Urinary bladder (tissue), 4 donors: ENCODE measurements around the gene ADAMTS14. TPM values are rescaled to one million over a fixed set of nuclear protein-coding genes. Genes with fewer than 3 reads are reported as not detected.
"Not testable (repeated sequence)": the region's sequence is repeated elsewhere in the genome, so short reads cannot be mapped to it uniquely, and the experiment has no call there.

Source experiments
- DNase-seq: peaks from one replicate; pipeline ENCODE4 v3.0.0-alpha.2; 2015; ENCODE audit errors: extremely low spot score
- H3K27ac ChIP-seq: one replicate; pipeline ENCODE4 v1.5.1; 2013; ENCODE audit warnings: low read depth, mild to moderate bottlenecking, moderate library complexity
- H3K36me3 ChIP-seq: one replicate; pipeline ENCODE4 v1.6.1; 2013; ENCODE audit warnings: mild to moderate bottlenecking, moderate library complexity; ENCODE audit not compliant: insufficient read depth
- H3K4me1 ChIP-seq: one replicate; pipeline ENCODE4 v1.6.1; 2013; ENCODE audit warnings: mild to moderate bottlenecking, moderate library complexity; ENCODE audit not compliant: insufficient read depth
- H3K4me3 ChIP-seq: one replicate; pipeline ENCODE4 v1.5.1; 2013; ENCODE audit warnings: low read depth, low read length
- WGBS: extraction: QIAGEN DNeasy Blood & Tissue Kit; methylation state at CpG from one replicate; pipeline ENCODE4 v1.1.7; 2013; 5-methylcytosine and 5-hydroxymethylcytosine counted together
- polyA plus RNA-seq: library from polyadenylated mRNA; stranded (reverse); fragments of 200-250 nt; gene quantifications from one replicate; pipeline ENCODE4 v1.2.3, GENCODE V29; 2013
- total RNA-seq: library from RNA; depleted of rRNA; stranded (reverse); fragments of >200 nt; gene quantifications from one replicate; pipeline ENCODE4 v1.2.3, GENCODE V29; 2014
- donor health status: healthy with polysubstance abuse.
- donor health status: healthy.

ADAMTS14 gene
- total and polyA plus RNA-seq, 2 donors, result 0.46 to 13.7 TPM

DNA sequence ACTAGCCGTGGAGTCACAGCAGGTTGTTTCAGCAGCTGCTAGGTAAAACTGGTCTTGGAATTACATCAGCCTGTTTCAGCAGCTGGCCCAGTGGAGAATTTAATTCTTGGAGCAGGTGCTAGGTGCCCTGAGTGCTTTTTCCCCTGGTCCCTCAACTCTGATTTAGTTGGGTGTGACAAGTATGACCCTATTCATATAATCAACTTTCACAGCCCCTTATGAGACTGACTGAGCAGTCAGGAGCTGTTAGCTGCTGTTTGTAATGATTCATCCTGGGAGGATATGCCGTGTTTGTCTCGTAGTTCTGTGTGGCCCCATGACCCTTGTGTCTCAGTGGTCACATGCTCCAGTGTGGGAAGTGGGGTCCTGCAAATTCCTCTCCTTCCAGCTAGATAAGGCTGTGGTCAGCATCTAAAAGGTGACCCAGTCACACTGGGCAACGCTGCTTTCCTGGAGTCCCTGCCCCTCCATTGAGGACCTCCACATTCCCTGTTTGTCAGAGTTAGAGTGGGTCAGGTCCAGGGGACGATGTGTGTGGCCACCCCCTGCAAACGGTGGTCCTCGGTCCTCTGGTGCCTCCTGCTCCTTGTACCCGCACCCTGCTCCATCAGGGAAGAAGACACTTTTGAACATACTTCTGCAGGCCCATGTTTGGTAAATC is 84.5 kb downstream of the ADAMTS14 start:
- DNase-seq, result no peak
- Histone ChIP-seq H3K36me3 (no peaks in the 10 kb centered on the region), H3K4me1 (no peaks in the 10 kb centered on the region), H3K27ac (no peak overlapping the region), H3K4me3 (no peak overlapping the region)
- WGBS, result 83% methylated on average over 8 of the region's 8 CpGs

DNA sequence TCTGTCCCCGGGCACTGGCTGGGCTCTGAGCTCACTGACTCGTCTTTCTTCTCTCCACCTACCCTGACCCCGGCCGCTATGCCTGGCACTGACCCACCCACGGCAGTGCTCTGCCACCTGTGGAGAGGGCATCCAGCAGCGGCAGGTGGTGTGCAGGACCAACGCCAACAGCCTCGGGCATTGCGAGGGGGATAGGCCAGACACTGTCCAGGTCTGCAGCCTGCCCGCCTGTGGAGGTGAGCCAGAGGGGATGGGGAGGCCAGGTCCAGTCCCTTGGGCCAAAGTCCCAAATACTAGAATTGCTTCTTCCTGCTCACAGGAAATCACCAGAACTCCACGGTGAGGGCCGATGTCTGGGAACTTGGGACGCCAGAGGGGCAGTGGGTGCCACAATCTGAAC is 85.5 kb downstream of the ADAMTS14 start:
- DNase-seq, result no peak
- WGBS, result 83% methylated on average over 13 of the region's 13 CpGs
- Histone ChIP-seq H3K36me3 (no peaks in the 10 kb centered on the region), H3K27ac (no peak overlapping the region), H3K4me3 (no peak overlapping the region), H3K4me1 (no peaks in the 10 kb centered on the region)

DNA sequence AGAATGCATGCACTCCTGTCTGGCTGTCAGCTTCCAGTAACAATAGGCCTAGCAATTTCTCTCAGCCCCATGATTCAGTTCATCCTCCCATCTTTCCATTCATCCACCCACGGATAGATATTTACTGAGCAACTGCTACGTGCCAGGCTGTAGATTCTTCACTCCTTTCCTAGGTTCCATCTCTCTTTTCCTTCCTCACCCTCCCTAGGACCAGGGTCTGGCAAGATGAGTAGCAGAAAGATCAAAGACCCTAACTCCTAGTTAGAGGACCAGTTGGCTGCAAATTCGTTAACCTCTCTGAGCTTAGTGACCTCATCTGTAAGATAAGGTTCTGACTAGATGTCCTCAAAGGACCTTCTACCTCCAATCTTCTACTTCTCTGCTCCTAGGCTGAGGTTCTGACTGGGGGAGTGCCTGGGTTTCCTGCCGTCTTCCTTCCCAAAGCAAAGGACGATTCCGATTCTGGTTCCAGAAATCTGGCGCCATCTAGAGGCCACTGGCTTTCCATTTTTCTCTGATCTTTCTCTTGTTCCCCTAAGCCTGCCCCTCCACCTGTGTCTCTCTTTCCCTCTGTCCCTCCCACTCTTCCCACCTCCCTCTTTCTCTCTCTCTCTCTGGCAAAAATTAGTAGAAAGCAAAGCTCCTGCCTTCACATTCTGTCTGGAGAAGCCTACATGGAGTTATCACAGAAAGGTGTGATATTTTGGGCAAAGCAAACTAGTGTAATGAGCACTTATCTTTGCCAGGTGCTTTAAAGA is 86.6 kb downstream of the ADAMTS14 start:
- no peaks in the 10 kb centered on the region for H3K4me1 ChIP-seq
- no peak overlapping the region for H3K27ac ChIP-seq
- no peak overlapping the region for H3K4me3 ChIP-seq
- H3K36me3 ChIP-seq, result no peaks in the 10 kb centered on the region
- peak; percentile 61 for DNase-seq
- WGBS, result 25% methylated on average over 7 of the region's 7 CpGs

DNA sequence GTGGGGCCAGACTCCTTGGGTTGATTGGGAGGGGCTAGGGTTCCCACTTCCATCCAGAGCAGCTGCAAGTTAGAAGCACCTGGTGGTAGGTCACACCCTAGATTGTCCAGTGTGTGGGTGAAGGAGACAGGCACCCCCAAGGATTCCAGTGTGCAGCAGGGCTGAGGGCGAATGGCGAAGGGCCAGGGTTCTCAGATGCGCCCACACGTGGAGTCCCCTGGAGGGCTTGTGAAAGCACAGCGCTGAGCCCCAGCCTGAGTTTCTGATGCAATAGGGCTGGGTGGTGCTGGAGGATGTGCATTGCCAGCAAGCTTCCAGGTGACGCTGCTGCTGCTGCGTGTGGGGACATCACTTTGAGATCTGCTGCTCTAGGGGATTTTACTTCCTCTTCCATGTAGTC is 87.5 kb downstream of the ADAMTS14 start:
- no peak for DNase-seq
- 61% methylated on average over 7 of the region's 7 CpGs for WGBS
- H3K27ac ChIP-seq, result no peak overlapping the region

DNA sequence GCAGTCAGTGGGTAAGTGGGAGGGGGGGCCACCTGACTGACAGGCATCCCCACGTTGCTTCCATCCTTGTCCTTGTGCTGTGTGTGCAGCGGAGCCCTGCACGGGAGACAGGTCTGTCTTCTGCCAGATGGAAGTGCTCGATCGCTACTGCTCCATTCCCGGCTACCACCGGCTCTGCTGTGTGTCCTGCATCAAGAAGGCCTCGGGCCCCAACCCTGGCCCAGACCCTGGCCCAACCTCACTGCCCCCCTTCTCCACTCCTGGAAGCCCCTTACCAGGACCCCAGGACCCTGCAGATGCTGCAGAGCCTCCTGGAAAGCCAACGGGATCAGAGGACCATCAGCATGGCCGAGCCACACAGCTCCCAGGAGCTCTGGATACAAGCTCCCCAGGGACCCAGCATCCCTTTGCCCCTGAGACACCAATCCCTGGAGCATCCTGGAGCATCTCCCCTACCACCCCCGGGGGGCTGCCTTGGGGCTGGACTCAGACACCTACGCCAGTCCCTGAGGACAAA is 88.0 kb downstream of the ADAMTS14 start:
- H3K4me3 ChIP-seq, result no peak overlapping the region
- H3K4me1 ChIP-seq, result no peaks in the 10 kb centered on the region
- H3K27ac ChIP-seq, result no peak overlapping the region
- WGBS, result 70% methylated on average over 12 of the region's 12 CpGs
- DNase-seq, result no peak
- H3K36me3 ChIP-seq, result no peaks in the 10 kb centered on the region

More for the DNA sequence above, 87.5 kb downstream of the ADAMTS14 start:
- H3K4me3 ChIP-seq, result no peak overlapping the region
- H3K36me3 ChIP-seq, result no peaks in the 10 kb centered on the region
- H3K4me1 ChIP-seq, result no peaks in the 10 kb centered on the region

DNA sequence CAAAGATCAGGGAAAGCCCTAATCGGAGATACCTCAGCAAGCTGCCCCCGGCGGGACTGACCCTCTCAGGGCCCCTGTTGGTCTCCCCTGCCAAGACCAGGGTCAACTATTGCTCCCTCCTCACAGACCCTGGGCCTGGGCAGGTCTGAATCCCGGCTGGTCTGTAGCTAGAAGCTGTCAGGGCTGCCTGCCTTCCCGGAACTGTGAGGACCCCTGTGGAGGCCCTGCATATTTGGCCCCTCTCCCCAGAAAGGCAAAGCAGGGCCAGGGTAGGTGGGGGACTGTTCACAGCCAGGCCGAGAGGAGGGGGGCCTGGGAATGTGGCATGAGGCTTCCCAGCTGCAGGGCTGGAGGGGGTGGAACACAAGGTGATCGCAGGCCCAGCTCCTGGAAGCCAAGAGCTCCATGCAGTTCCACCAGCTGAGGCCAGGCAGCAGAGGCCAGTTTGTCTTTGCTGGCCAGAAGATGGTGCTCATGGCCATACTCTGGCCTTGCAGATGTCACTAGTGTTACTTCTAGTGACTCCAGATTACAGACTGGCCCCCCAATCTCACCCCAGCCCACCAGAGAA is 88.8 kb downstream of the ADAMTS14 start:
- 77% methylated on average over 7 of the region's 7 CpGs for WGBS

DNA sequence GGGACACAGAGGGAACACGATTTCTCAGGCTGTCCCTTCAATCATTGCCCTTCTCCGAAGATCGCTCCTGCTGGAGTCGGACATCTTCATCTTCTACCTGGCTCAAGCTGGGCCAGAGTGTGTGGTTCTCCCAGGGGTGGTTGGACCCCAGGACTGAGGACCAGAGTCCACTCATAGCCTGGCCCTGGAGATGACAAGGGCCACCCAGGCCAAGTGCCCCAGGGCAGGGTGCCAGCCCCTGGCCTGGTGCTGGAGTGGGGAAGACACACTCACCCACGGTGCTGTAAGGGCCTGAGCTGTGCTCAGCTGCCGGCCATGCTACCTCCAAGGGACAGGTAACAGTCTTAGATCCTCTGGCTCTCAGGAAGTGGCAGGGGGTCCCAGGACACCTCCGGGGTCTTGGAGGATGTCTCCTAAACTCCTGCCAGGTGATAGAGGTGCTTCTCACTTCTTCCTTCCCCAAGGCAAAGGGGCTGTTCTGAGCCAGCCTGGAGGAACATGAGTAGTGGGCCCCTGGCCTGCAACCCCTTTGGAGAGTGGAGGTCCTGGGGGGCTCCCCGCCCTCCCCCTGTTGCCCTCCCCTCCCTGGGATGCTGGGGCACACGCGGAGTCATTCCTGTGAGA is 89.5 kb downstream of the ADAMTS14 start:
- 85% methylated on average over 10 of the region's 10 CpGs for WGBS
- Histone ChIP-seq H3K27ac (no peak overlapping the region), H3K4me1 (no peaks in the 10 kb centered on the region), H3K36me3 (no peaks in the 10 kb centered on the region), H3K4me3 (no peak overlapping the region)
- no peak for DNase-seq

More for the DNA sequence above, 88.8 kb downstream of the ADAMTS14 start:
- no peak overlapping the region for H3K4me3 ChIP-seq
- DNase-seq, result peak; percentile 41
- H3K36me3 ChIP-seq, result no peaks in the 10 kb centered on the region
- H3K27ac ChIP-seq, result no peak overlapping the region
- H3K4me1 ChIP-seq, result no peaks in the 10 kb centered on the region

DNA sequence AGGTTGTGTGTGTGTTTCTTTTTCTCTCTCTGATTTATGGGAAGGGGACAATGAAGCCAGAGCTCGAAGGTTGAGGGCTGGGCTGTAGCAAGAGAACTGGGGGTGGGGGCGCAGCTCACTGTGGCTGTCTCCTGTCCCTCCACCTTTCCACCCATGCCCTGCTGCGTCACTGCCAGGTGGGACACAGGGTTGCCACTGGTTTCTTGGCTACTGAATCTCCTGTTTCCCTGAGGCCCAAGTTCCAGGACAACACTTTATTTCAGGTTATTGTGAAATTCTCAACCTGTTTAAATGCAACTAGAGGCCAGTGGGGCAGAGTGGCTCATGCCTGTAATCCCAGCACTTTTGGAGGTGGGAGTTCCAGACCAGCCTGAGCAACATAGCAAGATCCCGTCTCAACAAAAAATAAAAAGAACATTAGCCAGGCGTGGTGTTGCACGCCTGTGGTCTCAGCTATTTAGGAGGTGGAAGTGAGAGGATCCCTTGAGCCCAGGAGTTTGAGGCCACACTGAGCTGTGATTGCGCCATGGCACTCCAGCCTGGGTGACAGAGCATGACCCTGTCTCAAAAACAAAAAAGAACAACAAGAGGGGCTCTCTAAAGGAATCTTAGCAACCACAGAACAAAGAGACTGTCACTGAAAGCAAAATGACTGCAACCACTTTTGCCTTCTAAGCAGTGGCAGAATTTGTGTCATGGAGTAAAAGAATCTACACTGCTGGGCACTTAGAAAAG is 90.3 kb downstream of the ADAMTS14 start:
- Histone ChIP-seq H3K4me3 (no peak overlapping the region), H3K4me1 (no peaks in the 10 kb centered on the region), H3K36me3 (no peaks in the 10 kb centered on the region), H3K27ac (no peak overlapping the region)
- 89% methylated on average over 7 of the region's 7 CpGs for WGBS
- DNase-seq, result no peak

DNA sequence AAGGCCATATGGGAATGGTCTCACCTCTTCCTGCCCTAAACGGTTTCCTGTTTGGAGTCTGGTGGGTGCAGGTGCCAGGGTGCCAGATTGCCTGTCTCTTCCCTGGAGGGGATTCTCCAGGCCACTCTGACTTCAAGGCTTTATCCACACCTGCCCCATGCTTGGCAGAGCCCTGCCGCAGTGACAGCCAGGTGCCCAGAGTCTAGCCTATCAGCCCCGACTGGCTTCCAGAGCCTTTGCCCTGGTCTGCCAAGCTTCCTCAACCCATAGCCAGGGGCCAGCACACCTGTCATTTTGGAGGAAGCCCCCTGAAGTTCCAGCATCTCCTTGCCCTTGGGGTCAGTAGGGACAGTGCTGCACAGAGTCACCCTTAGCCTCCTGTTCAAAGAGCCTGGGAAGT is 91.3 kb downstream of the ADAMTS14 start:
- H3K27ac ChIP-seq, result no peak overlapping the region
- no peak for DNase-seq
- 70% methylated on average over 3 of the region's 3 CpGs for WGBS
- no peak overlapping the region for H3K4me3 ChIP-seq
- H3K36me3 ChIP-seq, result no peaks in the 10 kb centered on the region
- H3K4me1 ChIP-seq, result no peaks in the 10 kb centered on the region

DNA sequence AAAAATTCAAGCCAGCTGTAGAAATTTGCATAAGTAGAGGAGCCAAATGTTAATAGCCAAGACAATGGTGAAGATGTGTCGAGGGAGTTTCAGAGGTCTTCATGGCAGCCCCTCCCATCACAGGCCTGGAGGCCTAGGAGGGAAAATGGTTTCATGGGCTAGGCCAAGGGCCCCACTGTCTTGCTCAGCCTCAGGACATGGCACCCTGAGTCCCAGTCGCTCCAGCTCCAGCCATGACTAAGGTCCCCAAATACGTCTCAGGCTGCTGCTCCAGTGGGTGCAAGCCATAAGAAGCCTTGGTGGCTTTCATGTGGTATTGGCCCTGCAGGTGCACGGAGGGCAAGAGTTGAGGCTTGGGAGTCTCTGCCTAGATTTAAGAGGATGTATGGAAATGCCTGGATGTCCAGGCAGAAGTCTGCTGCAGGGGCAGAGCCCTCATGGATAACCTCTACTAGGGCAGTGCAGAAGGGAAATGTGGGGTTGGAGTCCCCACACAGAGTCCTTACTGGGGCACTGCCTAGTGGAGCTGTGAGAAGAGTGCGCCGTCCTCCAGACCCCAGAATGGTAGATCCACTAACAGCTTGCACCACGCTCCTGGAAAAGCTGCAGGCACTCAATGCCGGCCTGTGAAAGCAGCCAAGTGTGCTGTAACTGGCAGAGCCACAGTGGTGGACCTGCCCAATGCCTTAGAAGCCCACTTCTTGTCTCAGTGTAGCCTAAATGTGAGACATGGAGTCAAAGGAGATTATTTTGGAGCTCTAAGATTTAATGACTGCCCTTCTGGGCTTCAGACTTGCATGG is 93.7 kb downstream of the ADAMTS14 start:
- 96% methylated on average over 8 of the region's 8 CpGs for WGBS
- DNase-seq, result no peak
- Histone ChIP-seq H3K36me3 (no peaks in the 10 kb centered on the region), H3K4me1 (no peaks in the 10 kb centered on the region), H3K27ac (no peak overlapping the region), H3K4me3 (no peak overlapping the region)

DNA sequence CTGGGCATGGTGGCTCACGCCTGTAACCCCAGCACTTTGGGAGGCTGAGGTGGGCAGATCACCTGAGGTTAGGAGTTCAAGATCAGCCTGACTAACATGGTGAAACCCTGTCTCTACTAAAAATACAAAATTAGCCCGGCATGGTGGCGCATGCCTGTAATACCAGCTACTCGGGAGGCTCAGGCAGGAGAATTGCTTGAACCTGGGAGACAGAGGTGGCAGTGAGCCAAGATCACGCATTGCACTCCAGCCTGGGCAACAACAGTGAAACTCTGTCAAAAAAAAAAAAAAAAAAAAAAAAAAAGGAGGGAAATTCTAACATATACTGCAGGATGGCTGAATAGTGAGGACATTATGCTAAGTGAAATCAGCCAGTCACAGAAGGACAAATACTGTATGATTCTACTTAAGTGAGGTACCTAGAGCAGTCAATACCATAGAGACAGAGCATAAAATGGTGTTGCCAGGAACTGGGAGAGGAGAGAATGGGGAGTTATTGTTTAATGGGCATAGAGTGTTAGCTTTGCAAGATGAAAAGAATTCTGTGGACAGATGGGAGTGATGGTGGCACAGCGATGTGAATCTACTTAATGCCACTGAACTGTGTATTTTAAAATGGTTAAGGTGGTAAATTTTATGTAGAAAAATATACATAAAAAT is 95.8 kb downstream of the ADAMTS14 start:
- not testable (repeated sequence) for H3K27ac ChIP-seq, H3K36me3 ChIP-seq, H3K4me3 ChIP-seq, DNase-seq, H3K4me1 ChIP-seq
- 80% methylated on average over 6 of the region's 6 CpGs for WGBS

DNA sequence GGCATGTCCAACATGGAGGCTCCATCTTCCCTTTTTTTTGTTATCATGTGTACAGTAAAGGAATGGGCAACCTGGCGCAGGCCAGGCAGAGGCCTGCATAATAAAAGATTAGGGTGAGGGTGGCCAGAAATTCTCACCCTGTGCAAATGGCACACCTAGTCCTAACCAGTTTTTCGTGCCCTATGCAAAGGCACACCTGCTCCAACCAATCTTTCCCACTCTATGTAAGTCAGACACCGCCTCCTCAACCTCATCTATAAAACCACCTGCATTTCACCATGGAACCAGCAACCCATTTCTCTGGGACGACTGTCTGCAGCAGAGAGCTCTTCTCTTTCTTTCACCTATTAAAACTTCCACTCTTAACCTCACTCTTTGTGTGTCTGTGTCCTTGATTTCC is 96.8 kb downstream of the ADAMTS14 start:
- H3K4me1 ChIP-seq, result no peaks in the 10 kb centered on the region
- no peaks in the 10 kb centered on the region for H3K36me3 ChIP-seq
- no peak for DNase-seq
- WGBS, result 93% methylated on average over 4 of the region's 4 CpGs
- H3K4me3 ChIP-seq, result no peak overlapping the region
- H3K27ac ChIP-seq, result no peak overlapping the region
